Activated naive CD8-positive, alpha-beta T cell treated with anti-CD3 and anti-CD28 coated beads, Interleukin-2, amount 50 U/mL, for 24 hours (primary cell): ENCODE data around the gene RAP1GAP2.
A peak's percentile ranks its signal among the peaks of the same experiment; 100 is the strongest.

Experiments used
- ATAC-seq: fragments of 150-1000 bp; cut with Tn5 transposase; one replicate; pipeline ENCODE4 v1.10.0; 2021
- DNase-seq: peaks from one replicate; pipeline ENCODE4 v3.0.0; 2021
- H3K27ac Mint-ChIP-seq: one replicate; pipeline ENCODE4 v1.8.0; 2021; ENCODE audit warnings: mild to moderate bottlenecking, mixed read lengths
- H3K27me3 Mint-ChIP-seq: one replicate; pipeline ENCODE4 v1.8.0; 2021; ENCODE audit warnings: mixed read lengths
- H3K36me3 Mint-ChIP-seq: one replicate; pipeline ENCODE4 v1.8.0; 2021; ENCODE audit warnings: low read depth, mixed read lengths
- H3K4me1 Mint-ChIP-seq: one replicate; pipeline ENCODE4 v1.8.0; 2021; ENCODE audit warnings: mixed read lengths
- H3K4me3 Mint-ChIP-seq: one replicate; pipeline ENCODE4 v1.8.0; 2021; ENCODE audit warnings: mild to moderate bottlenecking, moderate library complexity, mixed read lengths
- H3K9me3 Mint-ChIP-seq: one replicate; pipeline ENCODE4 v1.8.0; 2021; ENCODE audit warnings: mixed read lengths

Gene RAP1GAP2

DNA sequence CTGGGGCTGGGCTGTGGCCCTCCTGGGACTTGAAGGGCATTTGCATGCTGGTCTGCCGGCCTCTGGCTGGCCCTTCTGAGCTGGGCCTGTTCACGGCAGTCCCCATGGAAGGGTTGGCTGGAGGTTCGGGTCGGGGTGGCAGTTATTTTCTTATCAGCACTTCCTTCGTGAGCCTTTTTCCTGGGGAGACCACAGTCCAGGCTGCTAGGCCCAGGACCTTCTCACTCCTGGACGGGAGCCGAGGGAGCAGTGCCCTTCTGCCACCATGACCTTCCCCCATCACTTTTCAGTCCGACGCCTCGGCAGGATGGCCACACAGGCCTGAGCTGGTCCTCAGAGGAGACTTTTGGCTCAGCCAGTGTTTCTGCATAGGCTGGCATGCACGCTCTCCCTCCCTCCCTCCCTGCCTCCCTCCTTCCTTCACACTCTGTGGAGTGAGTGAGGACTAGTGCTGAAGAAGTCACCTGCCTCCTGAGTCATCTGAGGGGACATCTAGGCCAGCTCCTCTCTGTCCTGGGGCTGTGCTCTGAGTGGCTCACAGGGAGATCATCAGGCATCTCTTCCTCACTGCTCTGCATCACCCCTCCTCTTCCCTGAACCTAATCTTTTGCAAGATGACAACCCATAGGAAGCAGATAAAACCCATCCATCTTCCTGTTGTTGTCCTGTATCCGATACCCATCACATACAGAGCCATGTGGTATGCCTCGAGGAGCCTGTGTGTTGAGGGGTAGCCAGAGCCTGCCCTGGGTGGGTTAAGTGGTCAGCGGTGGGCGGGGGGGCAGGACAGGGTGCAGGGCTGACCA lies 109.7 kb downstream of the RAP1GAP2 start:
- Mint-ChIP-seq H3K27me3 (no peaks in the 10 kb centered on the region), H3K9me3 (peaks cover 8% of the 10 kb centered on the region), H3K4me1 (peaks cover 24% of the 10 kb centered on the region), H3K36me3 (peaks cover 19% of the 10 kb centered on the region), H3K4me3 (no peak overlapping the region), H3K27ac (no peak overlapping the region)
- DNase-seq, result no peak
- no peak for ATAC-seq

DNA sequence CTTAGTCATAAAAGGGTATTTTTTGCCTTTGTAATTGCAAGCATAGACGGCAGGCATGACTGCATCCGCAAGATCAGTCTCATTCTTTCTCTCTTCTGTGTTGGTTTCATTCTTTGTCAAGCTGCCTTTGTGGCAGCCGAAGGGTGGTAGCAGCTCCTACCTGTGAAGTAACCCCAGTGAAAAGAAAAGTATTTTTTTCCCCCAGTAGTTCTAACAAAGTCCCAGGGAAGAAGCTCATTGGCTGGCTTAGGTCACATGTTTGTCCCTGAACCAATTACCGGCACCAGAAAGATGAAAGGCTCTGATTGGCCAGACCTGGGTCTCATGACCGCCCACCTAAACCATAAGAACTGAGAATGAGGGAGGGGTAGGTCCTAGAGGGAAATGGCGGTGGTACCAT lies 110.7 kb downstream of the RAP1GAP2 start:
- Mint-ChIP-seq H3K27me3 (no peaks in the 10 kb centered on the region), H3K27ac (no peak overlapping the region), H3K4me3 (no peak overlapping the region), H3K36me3 (peaks cover 19% of the 10 kb centered on the region), H3K4me1 (peaks cover 24% of the 10 kb centered on the region), H3K9me3 (peaks cover 8% of the 10 kb centered on the region)
- peak; percentile 12 for DNase-seq
- peak; percentile 70 for ATAC-seq

DNA sequence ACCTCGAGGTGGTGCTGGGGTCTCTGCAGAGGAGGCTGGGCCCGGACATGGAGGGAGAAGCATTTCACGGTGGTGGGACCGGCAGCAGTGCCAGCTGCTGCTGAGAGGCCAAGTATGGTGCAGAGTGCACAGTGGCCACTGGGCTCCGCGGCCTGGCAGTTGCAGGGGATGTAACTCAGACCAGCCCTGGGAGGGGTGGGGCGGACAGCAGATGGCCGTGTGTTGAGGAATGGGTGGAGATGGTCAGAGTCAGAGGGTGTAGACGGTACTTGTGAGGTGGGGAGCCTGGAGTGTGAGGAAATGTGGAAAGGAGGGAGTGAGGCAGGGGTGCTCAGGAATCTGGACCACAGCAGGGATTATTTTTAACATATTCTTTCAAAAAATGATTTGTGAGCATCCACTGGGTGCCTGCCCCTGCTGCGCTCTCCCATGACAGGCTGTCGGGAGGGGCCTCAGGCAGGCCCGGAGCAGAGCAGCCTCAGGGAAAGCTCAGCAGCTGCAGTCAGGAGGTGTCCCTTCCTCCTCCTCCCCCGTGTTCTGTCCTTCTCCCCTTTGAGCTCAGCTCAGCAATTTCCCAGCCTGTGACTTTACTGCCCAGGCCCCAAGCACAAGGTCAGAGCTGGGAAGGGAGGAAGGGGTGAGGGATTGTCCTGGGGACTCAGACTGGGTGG lies 113.1 kb downstream of the RAP1GAP2 start:
- no peak overlapping the region for H3K4me3 Mint-ChIP-seq
- H3K27ac Mint-ChIP-seq, result no peak overlapping the region
- H3K9me3 Mint-ChIP-seq, result peaks cover 8% of the 10 kb centered on the region
- peaks cover 24% of the 10 kb centered on the region for H3K4me1 Mint-ChIP-seq
- no peak for ATAC-seq
- DNase-seq, result no peak
- no peaks in the 10 kb centered on the region for H3K27me3 Mint-ChIP-seq
- peaks cover 19% of the 10 kb centered on the region for H3K36me3 Mint-ChIP-seq

DNA sequence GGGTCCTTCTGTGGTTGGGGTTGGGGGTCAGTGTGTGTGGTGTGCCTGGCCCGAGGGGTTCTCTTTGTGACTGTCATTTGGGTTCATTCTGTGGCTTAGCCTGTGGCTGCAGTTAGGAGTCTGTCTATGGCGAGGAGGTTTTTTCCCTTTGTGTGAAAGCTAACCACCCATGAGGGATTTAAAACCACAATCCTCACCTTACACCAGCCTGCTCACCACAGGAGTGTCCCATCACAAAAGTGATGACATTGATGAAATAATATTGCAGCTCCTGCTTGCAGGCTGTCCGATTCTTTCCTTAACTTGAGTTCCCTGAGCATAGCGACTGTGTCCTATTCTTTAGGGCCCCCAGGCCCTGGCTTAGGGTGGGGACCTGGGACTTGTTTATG lies 113.6 kb downstream of the RAP1GAP2 start:
- Mint-ChIP-seq H3K9me3 (peaks cover 8% of the 10 kb centered on the region), H3K27me3 (no peaks in the 10 kb centered on the region), H3K36me3 (peaks cover 19% of the 10 kb centered on the region), H3K4me1 (peaks cover 24% of the 10 kb centered on the region), H3K27ac (no peak overlapping the region), H3K4me3 (no peak overlapping the region)
- no peak for ATAC-seq
- no peak for DNase-seq

DNA sequence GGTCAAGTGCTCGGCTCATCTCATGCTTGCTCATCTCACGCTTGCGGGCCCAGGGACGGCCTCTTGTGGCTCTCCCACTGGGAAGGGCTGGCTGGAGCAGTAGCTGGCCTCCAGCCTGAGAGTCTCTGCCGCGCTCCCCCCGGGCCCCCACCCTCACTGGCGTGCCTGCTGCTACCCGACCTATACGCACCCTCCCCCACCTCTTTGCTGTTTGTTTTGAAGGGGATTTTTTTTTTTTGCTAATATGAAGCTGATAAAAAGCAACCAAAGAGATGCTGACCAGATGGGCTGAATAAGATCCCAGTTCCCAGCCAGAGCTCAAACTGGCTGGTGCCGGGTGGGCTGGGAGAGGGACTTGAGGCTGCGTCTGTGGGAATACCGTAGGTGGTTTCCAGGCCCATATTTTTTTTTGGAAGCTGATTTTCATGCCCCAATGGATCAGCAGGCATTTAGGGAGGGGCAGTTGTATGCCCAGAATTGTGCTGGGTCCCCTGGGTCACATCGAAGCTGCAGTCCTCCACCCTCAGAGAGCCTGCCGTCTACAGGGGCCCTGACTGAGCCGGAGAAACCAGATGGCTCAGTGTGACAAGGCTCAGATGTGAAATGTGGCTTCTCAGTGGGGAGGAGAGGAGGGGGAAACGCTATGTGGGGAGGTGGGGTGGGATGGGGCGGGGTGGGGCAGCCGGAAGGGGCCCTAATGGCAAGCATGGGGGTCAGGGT lies 115.0 kb downstream of the RAP1GAP2 start:
- no peak overlapping the region for H3K4me3 Mint-ChIP-seq
- H3K4me1 Mint-ChIP-seq, result peaks cover 22% of the 10 kb centered on the region
- no peaks in the 10 kb centered on the region for H3K27me3 Mint-ChIP-seq
- DNase-seq (no peak), ATAC-seq (no peak)
- H3K36me3 Mint-ChIP-seq, result peaks cover 17% of the 10 kb centered on the region
- H3K9me3 Mint-ChIP-seq, result peaks cover 8% of the 10 kb centered on the region
- no peak overlapping the region for H3K27ac Mint-ChIP-seq

DNA sequence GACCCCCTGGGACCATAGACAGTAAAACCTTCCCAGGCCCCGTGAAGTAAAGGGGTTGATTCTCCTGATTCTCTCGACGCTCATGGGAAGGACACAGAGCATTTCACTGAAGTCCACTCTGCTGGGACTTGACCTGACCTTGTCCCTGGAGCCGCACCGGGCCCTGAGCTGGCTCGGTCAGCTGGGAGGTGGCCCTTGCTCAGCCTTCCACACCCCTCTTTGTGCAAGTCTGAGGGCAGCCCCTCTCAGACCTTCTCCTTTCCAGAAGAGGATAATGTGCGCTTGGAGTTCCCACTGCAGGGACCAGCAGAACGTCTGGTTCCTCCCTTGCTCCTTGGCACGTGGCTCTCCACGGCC lies 115.5 kb downstream of the RAP1GAP2 start:
- peaks cover 7% of the 10 kb centered on the region for H3K9me3 Mint-ChIP-seq
- ATAC-seq (no peak), DNase-seq (no peak)
- H3K27me3 Mint-ChIP-seq, result no peaks in the 10 kb centered on the region
- H3K27ac Mint-ChIP-seq, result no peak overlapping the region
- H3K4me3 Mint-ChIP-seq, result no peak overlapping the region
- peaks cover 15% of the 10 kb centered on the region for H3K36me3 Mint-ChIP-seq
- H3K4me1 Mint-ChIP-seq, result peaks cover 19% of the 10 kb centered on the region

DNA sequence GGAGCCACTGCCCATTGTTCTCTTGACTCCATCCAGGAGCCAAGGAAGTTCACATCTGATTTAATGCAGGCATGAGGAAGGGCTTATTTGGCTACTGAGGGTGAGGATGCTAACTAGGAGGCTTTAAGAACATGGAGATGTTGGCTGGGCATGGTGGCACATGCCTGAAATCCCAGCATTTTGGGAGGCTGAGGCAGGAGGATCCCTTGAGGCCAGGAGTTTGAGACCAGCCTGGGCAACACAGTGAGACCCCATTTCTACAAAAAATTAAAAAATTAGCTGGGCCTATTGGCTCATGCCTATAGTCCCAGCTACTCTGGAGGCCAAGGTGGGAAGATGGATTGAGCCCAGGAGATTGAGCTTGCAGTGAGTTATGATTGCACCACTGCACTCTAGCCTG lies 116.5 kb downstream of the RAP1GAP2 start:
- H3K27me3 Mint-ChIP-seq, result no peaks in the 10 kb centered on the region
- no peak overlapping the region for H3K27ac Mint-ChIP-seq
- ATAC-seq, result no peak
- H3K4me3 Mint-ChIP-seq, result no peak overlapping the region
- H3K9me3 Mint-ChIP-seq, result no peaks in the 10 kb centered on the region
- no peak for DNase-seq
- peaks cover 13% of the 10 kb centered on the region for H3K4me1 Mint-ChIP-seq
- H3K36me3 Mint-ChIP-seq, result peaks cover 8% of the 10 kb centered on the region

DNA sequence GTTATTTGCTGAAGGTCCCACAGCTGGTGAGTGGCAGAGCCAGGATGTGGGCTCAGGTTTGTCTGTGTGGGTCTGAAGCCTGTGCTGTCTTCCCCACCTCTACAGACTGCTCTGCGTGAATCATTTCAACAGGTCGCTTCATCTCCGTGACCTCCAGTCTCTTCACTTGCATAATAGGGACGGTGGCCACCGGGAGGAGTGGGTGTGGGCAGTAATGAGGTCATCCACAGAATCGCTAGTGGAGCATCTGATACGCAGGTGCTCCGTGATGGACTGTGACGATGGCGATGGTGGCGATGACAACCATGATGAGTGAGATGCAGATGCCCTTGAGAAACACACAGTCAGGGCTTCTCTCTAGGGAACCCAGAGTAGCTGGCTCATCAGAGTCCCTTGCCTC lies 120.2 kb downstream of the RAP1GAP2 start:
- DNase-seq (no peak), ATAC-seq (no peak)
- H3K36me3 Mint-ChIP-seq, result no peaks in the 10 kb centered on the region
- H3K4me3 Mint-ChIP-seq, result no peak overlapping the region
- no peak overlapping the region for H3K27ac Mint-ChIP-seq
- no peaks in the 10 kb centered on the region for H3K27me3 Mint-ChIP-seq
- H3K4me1 Mint-ChIP-seq, result no peaks in the 10 kb centered on the region
- H3K9me3 Mint-ChIP-seq, result no peaks in the 10 kb centered on the region

DNA sequence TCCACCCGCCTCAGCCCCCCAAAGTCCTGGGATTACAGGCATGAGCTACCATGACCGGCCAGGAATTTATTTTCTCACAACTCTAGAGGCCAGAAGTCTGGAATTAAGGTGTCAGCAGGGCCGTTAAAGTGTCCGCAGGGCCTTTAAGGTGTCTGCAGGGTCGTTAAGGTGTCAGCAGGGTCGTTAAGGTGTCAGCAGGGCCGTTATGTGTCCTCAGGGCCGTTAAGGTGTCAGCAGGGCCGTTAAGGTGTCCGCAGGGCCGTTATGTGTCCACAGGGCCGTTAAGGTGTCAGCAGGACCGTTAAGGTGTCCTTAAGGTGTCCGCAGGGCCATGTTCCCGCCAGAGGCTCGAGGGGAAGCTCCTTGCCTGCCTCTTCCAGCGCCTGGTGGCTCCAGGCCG lies 125.2 kb downstream of the RAP1GAP2 start:
- no peaks in the 10 kb centered on the region for H3K9me3 Mint-ChIP-seq
- H3K36me3 Mint-ChIP-seq, result no peaks in the 10 kb centered on the region
- DNase-seq, result no peak
- no peaks in the 10 kb centered on the region for H3K4me1 Mint-ChIP-seq
- H3K27ac Mint-ChIP-seq, result no peak overlapping the region
- H3K27me3 Mint-ChIP-seq, result no peaks in the 10 kb centered on the region
- no peak for ATAC-seq
- H3K4me3 Mint-ChIP-seq, result no peak overlapping the region

DNA sequence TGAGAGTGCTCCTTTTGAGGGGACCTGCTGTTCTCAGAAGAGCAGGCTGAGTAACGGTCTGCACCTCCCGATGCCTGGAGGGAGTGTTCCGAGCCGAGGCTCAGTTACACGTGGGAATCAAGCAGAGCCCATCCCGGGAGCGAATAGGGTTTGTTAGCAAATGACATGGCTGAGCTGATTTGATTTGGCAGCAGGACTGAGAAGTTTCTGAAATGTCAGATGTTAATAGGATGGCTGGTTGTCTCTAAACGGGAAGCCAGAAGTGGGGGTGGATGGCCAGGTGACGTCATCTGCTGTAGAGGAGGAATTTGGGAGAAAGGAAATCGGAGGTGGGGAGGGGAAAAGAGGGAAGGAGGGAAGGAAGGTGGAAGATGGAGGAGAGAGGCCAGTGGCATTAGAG lies 128.0 kb downstream of the RAP1GAP2 start:
- DNase-seq (no peak), ATAC-seq (no peak)
- Mint-ChIP-seq H3K9me3 (no peaks in the 10 kb centered on the region), H3K27ac (no peak overlapping the region), H3K4me1 (no peaks in the 10 kb centered on the region), H3K27me3 (no peaks in the 10 kb centered on the region), H3K4me3 (no peak overlapping the region), H3K36me3 (no peaks in the 10 kb centered on the region)

DNA sequence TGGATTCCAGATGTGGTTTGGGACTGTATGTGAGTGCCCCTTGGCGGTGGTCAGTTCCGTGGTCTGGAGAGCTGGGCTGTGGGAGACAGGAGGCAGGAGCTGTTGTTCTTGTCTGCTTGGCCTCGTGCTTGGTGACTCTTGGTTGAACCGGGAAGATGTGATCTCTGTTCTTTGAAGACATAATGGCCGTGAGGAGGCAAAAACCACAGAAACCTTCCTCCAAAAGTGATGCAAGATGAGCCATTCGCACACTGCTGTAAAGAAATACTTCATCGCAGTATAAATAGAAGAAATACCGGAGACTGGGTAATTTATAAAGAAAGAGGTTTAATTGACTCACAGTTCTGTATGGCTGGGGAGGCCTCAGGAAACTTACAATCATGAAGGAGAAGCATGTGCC lies 128.8 kb downstream of the RAP1GAP2 start:
- DNase-seq (no peak), ATAC-seq (no peak)
- no peaks in the 10 kb centered on the region for H3K4me1 Mint-ChIP-seq
- H3K4me3 Mint-ChIP-seq, result no peak overlapping the region
- H3K36me3 Mint-ChIP-seq, result no peaks in the 10 kb centered on the region
- H3K27me3 Mint-ChIP-seq, result no peaks in the 10 kb centered on the region
- H3K27ac Mint-ChIP-seq, result no peak overlapping the region
- no peaks in the 10 kb centered on the region for H3K9me3 Mint-ChIP-seq

DNA sequence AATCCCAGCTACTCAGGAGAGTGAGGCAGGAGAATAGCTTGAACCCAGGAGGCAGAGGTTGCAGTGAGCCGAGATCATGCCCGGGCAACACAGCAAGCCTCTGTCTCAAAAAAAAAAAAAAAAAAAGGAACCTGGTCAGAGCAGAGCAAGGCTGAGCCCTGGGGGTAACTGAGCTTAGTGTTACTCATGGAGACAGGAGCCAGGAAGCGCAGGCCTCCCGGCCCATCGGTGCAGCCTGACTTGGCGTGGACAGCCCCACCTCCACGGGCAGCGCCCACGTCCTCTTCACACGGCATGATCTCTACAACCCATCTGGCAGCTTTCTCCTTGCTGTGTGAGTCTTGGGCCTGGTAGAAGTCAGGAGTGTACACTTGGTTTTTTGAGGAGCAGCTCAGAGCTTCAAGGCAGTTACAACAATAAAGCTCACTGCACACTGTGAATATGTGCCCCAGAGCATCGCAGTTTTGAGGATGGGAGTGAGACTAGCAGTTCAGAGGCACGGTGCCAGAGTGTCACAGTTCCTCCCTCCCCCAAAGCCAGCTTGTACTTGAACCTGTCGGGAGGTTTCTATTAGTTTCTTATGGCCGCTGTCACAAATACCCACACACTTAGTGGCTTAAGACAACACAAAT lies 129.9 kb downstream of the RAP1GAP2 start:
- peaks cover 2% of the 10 kb centered on the region for H3K4me1 Mint-ChIP-seq
- H3K4me3 Mint-ChIP-seq, result no peak overlapping the region
- no peaks in the 10 kb centered on the region for H3K9me3 Mint-ChIP-seq
- DNase-seq (no peak), ATAC-seq (no peak)
- no peaks in the 10 kb centered on the region for H3K27me3 Mint-ChIP-seq
- peak overlapping the region; percentile 22 for H3K27ac Mint-ChIP-seq
- H3K36me3 Mint-ChIP-seq, result no peaks in the 10 kb centered on the region

DNA sequence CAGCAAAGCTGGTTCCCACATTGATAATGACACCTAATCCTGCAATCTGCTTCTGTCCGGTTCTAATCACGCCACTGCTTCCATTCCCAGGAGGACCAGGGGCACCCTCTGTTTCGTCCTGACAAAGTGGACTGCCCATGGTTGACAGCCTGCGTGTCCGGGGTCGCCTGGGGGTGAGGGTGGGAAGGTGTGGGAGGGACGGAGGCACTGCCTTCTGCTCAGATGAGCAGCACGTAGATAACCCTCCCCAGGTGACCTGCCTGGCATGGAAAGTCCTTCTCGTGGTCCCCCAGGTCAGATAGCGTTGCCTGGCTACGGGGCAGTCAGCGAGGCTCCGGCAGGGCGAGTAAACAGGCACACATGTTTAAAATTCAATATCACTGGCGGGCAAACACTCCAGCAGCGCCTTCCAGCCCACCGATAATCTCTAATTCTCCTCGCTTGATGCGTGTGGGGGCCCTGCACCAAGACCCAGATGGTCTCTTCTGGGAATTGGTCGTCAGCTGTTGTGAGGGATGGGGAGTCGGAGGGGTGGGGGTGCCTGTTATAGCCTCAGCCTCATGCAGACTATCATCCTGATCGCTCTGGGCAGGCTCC lies 132.2 kb downstream of the RAP1GAP2 start:
- Mint-ChIP-seq H3K4me3 (no peak overlapping the region), H3K9me3 (no peaks in the 10 kb centered on the region), H3K4me1 (peaks cover 5% of the 10 kb centered on the region), H3K36me3 (no peaks in the 10 kb centered on the region), H3K27ac (no peak overlapping the region), H3K27me3 (no peaks in the 10 kb centered on the region)
- no peak for DNase-seq
- ATAC-seq, result no peak

DNA sequence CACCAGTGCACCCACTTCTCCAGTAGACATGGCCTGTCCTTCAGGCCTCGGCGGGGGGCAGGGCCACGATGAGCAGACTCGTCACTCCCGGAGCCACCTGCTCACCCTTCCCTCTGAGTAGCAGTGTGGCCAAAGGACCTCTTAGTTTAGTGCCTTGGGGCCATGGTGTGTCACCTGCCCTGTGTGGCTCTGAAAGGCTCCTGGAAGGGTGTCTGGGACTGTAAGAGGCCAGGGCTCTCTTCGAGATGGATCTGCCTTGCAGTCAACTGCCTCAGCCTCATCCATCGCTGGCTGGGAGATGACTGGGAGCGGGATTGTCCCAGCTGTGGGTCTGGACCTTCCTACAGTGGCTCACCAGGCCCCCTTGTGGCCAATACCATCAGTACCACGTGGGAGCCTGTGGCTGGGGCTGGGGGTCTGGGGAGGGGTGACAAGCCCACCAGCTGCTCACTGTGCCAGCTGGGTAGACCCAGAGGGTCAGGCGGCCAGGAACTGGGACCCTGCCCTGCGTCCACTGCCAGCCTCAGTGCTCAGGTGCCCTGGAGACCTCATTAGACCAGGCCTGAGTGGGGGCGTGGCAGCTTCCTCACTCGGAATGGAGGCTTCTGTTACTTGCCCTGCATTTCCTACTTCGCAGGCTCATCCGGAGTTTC lies 133.8 kb downstream of the RAP1GAP2 start:
- Mint-ChIP-seq H3K27me3 (no peaks in the 10 kb centered on the region), H3K27ac (no peak overlapping the region), H3K9me3 (no peaks in the 10 kb centered on the region), H3K4me3 (no peak overlapping the region), H3K36me3 (no peaks in the 10 kb centered on the region), H3K4me1 (peaks cover 5% of the 10 kb centered on the region)
- ATAC-seq (peak; percentile 35), DNase-seq (peak; percentile 38)
